ENCODE results near the gene DIP2C.

The DIP2C gene

GRCh38 chr10:529468-530230 lies 159.8 kb downstream of the DIP2C start:
- no peaks in the 10 kb centered on the region for H3K27me3 ChIP-seq (replicated peaks)
- DNase-seq = no peak
- no peaks in the 10 kb centered on the region for H3K36me3 ChIP-seq (replicated peaks)
- H3K27ac ChIP-seq = no peak overlapping the region
- no peak for TF ChIP-seq CTCF (IDR thresholded peaks at IDR 0.05; ENCODE audit: low read depth, low read length, missing control alignments)
- in situ Hi-C loops (cut with HindIII; ENCODE audit: low pct_ligation_motif_present, low sequenced_read_pairs) = no loop called here
- H3K4me3 ChIP-seq (ENCODE audit: low read depth, low read length) = no peak overlapping the region

- no peaks in the 10 kb centered on the region for H3K27me3 ChIP-seq (replicated peaks)
- in situ Hi-C loops (cut with HindIII; ENCODE audit: low pct_ligation_motif_present, low sequenced_read_pairs) = no loop called here
- no peak overlapping the region for H3K27ac ChIP-seq
- no peak for DNase-seq
- no peak overlapping the region for H3K4me3 ChIP-seq (ENCODE audit: low read depth, low read length)
- no peaks in the 10 kb centered on the region for H3K36me3 ChIP-seq (replicated peaks)
- TF ChIP-seq CTCF (IDR thresholded peaks at IDR 0.05; ENCODE audit: low read depth, low read length, missing control alignments) = no peak
These were observed 161.0 kb downstream of the DIP2C start for GRCh38 chr10:528173-529165.

GRCh38 chr10:527416-527815 lies 162.1 kb downstream of the DIP2C start:
- H3K4me3 ChIP-seq (ENCODE audit: low read depth, low read length) = no peak overlapping the region
- no peak for TF ChIP-seq CTCF (IDR thresholded peaks at IDR 0.05; ENCODE audit: low read depth, low read length, missing control alignments)
- in situ Hi-C loops (cut with HindIII; ENCODE audit: low pct_ligation_motif_present, low sequenced_read_pairs) = no loop called here
- no peaks in the 10 kb centered on the region for H3K36me3 ChIP-seq (replicated peaks)
- DNase-seq = no peak
- no peak overlapping the region for H3K27ac ChIP-seq
- no peaks in the 10 kb centered on the region for H3K27me3 ChIP-seq (replicated peaks)

GRCh38 chr10:526651-527312 lies 162.7 kb downstream of the DIP2C start:
- in situ Hi-C loops (cut with HindIII; ENCODE audit: low pct_ligation_motif_present, low sequenced_read_pairs) = no loop called here

More at GRCh38 chr10:526651-527312, 162.7 kb downstream of the DIP2C start:
- Histone ChIP-seq H3K4me3 (ENCODE audit: low read depth, low read length) (no peak overlapping the region), H3K36me3 (replicated peaks) (no peaks in the 10 kb centered on the region), H3K27me3 (replicated peaks) (no peaks in the 10 kb centered on the region), H3K27ac (no peak overlapping the region)
- DNase-seq = no peak
- no peak for TF ChIP-seq CTCF (IDR thresholded peaks at IDR 0.05; ENCODE audit: low read depth, low read length, missing control alignments)

Measured in brain microvascular endothelial cell (primary cell).